H1 (cell line): ENCODE results near the gene IL2. TPM values are rescaled to one million over a fixed set of nuclear protein-coding genes. Genes with fewer than 3 reads are reported as not detected.

ENCODE experiments used
- ASH2L ChIP-seq: fragments of 200-600, 300-600 bp; sonication (generic); IDR thresholded peaks from one replicate; pipeline ENCODE4 v1.7.1; 2017; ENCODE audit warnings: low read length
- CHD7 ChIP-seq: fragments of 300-600 bp; sonication (generic); IDR thresholded peaks from 2 replicates; pipeline ENCODE4 v1.7.1; 2012; ENCODE audit warnings: low read length, moderate library complexity, mild to moderate bottlenecking, inconsistent platforms; ENCODE audit not compliant: insufficient replicate concordance
- HDAC2 ChIP-seq, 2 experiments: fragments of 300-600 bp in 1 of 2; sonication (generic) in 1 of 2; IDR thresholded peaks; 2 replicates each; pipeline ENCODE4 v1.6.1; 2011 to 2012; ENCODE audit warnings: low read depth in 2 of 2, low read length in 2 of 2, mild to moderate bottlenecking in 2 of 2, moderate library complexity in 2 of 2, borderline replicate concordance in 1 of 2, inconsistent platforms in 1 of 2
- RBBP5 ChIP-seq: IDR thresholded peaks from 2 replicates; pipeline ENCODE4 v1.7.1; 2012; ENCODE audit warnings: low read depth, mild to moderate bottlenecking, inconsistent platforms, low read length, moderate library complexity, borderline replicate concordance
- RFX5 ChIP-seq: IDR thresholded peaks from 2 replicates; pipeline ENCODE4 v1.6.1; 2011; ENCODE audit warnings: low read depth, low read length, improper control_type of control experiment, borderline replicate concordance
- SIN3A ChIP-seq, 2 experiments: IDR thresholded peaks in 1 of 2; conservative IDR thresholded peaks in 1 of 2; 2 replicates each; pipeline ENCODE4 v1.6.1; 2011 to 2012; ENCODE audit warnings: low read length in 2 of 2, improper control_type of control experiment in 1 of 2, low read depth in 1 of 2, mild to moderate bottlenecking in 1 of 2
- SP1 ChIP-seq: IDR thresholded peaks from 2 replicates; pipeline ENCODE4 v1.6.1; 2011; ENCODE audit warnings: low read depth, low read length
- polyA plus RNA-seq, 7 experiments: library from polyadenylated mRNA; depleted of rRNA in 3 of 7; stranded (reverse) in 5 of 7; unstranded in 2 of 7; fragments of >200 nt in 5 of 7; fragments of 200-250 nt in 2 of 7; gene quantifications; 1 replicate in 5 of 7; 2 replicates in 1 of 7; 4 replicates in 1 of 7; pipeline versions ENCODE4 v1.2.1 to v1.2.3, GENCODE V29; 2011 to 2013; ENCODE audit warnings: missing spikeins in 2 of 7, mixed read lengths in 2 of 7
- total RNA-seq: library from RNA; stranded (reverse); fragmentation: NEBNext Ultra II Directional; extraction: Animal tissue kit (Norgen Biotek cat#: 25700); gene quantifications from 2 replicates; pipeline ENCODE4 v1.2.1, GENCODE V29; 2021

IL2 gene
- total and polyA plus RNA-seq, 2 of the 8 experiments (the other 6 are each of a cell fraction or from before 2014, with no cell fraction given): not detected

GRCh38 chr4:122453384-122453995 is 3.0 kb downstream of the IL2 start (continued):
- TF ChIP-seq CHD7 (no peak), SIN3A (conservative IDR thresholded peaks at IDR 0.05 in 1 of 2, IDR thresholded peaks at IDR 0.05 in 1 of 2; ENCODE audit: low read depth in 1 of 2, low read length in 2 of 2) (no peak), HDAC2 (IDR thresholded peaks at IDR 0.05; ENCODE audit: borderline replicate concordance in 1 of 2, low read depth in 2 of 2, low read length in 2 of 2) (no peak), ASH2L (no peak), RBBP5 (no peak), RFX5 (no peak), SP1 (no peak)
